A673 (cell line): ENCODE data around the gene CSPG5. TPM values are rescaled to one million over a fixed set of nuclear protein-coding genes. Genes with fewer than 3 reads are reported as not detected.

Experiments used
- BruUV-seq: library from RNA; stranded (reverse); fragments of 400-500 nt; replicated peaks from 2 replicates; lab custom pipeline; 2021; lab: Mats Ljungman, UMichigan
- CTCF ChIA-PET: fragments of 300-600 bp; sonication (Branson Sonifier 250); formaldehyde crosslinking; loops from one replicate; lab custom pipeline; 2022; ENCODE audit warnings: antibody characterized with exemption; lab: Charles Lee
- POLR2A ChIA-PET: fragments of 300-600 bp; sonication (Branson Sonifier 250); formaldehyde crosslinking; loops from one replicate; lab custom pipeline; 2022; ENCODE audit warnings: antibody characterized with exemption; ENCODE audit not compliant: low non-redundant PET; lab: Charles Lee
- DNase-seq: peaks from one replicate; pipeline ENCODE4 v3.0.0-alpha.2; 2015; ENCODE audit warnings: low spot score
- H3K27ac ChIP-seq: fragments of 200-600 bp; sonication (generic); 2 replicates; pipeline ENCODE4 v1.5.1; 2016; ENCODE audit warnings: mixed run types, low read depth, mild to moderate bottlenecking, mixed read lengths, antibody characterized with exemption, low read length; ENCODE audit not compliant: poor library complexity, severe bottlenecking
- H3K27me3 ChIP-seq: fragments of 200-600 bp; sonication (generic); replicated peaks from 2 replicates; pipeline ENCODE4 v1.6.1; 2017; ENCODE audit warnings: mixed run types, low read depth, mild to moderate bottlenecking, mixed read lengths, antibody characterized with exemption, low read length; ENCODE audit not compliant: insufficient read depth, poor library complexity
- H3K36me3 ChIP-seq: fragments of 200-600 bp; sonication (generic); 2 replicates; pipeline ENCODE4 v1.6.1; 2016; ENCODE audit warnings: mixed run types, mild to moderate bottlenecking, mixed read lengths, antibody characterized with exemption, low read length; ENCODE audit not compliant: insufficient read depth, poor library complexity, severe bottlenecking
- H3K4me1 ChIP-seq: fragments of 200-600 bp; sonication (generic); 2 replicates; pipeline ENCODE4 v1.6.1; 2017; ENCODE audit warnings: mixed run types, mild to moderate bottlenecking, mixed read lengths, antibody characterized with exemption, low read length; ENCODE audit not compliant: insufficient read depth, poor library complexity, severe bottlenecking
- H3K4me3 ChIP-seq: fragments of 200-600 bp; sonication (generic); 2 replicates; pipeline ENCODE4 v1.5.1; 2016; ENCODE audit warnings: low read depth, mixed run types, mild to moderate bottlenecking, mixed read lengths, low read length; ENCODE audit not compliant: poor library complexity, severe bottlenecking
- H3K9me3 ChIP-seq: fragments of 200-600 bp; sonication (generic); 2 replicates; pipeline ENCODE4 v1.6.1; 2016; ENCODE audit warnings: mixed run types, low read depth, mild to moderate bottlenecking, mixed read lengths, antibody characterized with exemption, low read length; ENCODE audit not compliant: poor library complexity, severe bottlenecking
- EZH2 ChIP-seq: fragments of 200-600 bp; sonication (generic); IDR thresholded peaks from 2 replicates; pipeline ENCODE4 v1.6.1; 2017; ENCODE audit warnings: borderline replicate concordance, low read depth, mild to moderate bottlenecking, mixed read lengths, antibody characterized with exemption, low read length; ENCODE audit not compliant: poor library complexity, severe bottlenecking
- intact Hi-C: fragments of 100-400 bp; cut with micrococcal nuclease; formaldehyde crosslinking; loops from one replicate; pipeline ENCODE4 v1.10.0; 2022; ENCODE audit not compliant: unreplicated experiment
- total RNA-seq: library from RNA; stranded (reverse); gene quantifications from 2 replicates; pipeline ENCODE4 v1.2.3, GENCODE V29; 2021
- TF ChIP-seq, protein P1 (sequence below): fragments of 300-800, 200-600 bp; sonication (generic); conservative IDR thresholded peaks from 2 replicates; pipeline ENCODE4 v1.5.1; 2017; ENCODE audit warnings: low read depth, mild to moderate bottlenecking, antibody characterized with exemption, low read length, moderate library complexity, mixed read lengths

Gene CSPG5
- total RNA-seq, 1 experiment from 2014 or later = 21.7 TPM

DNA sequence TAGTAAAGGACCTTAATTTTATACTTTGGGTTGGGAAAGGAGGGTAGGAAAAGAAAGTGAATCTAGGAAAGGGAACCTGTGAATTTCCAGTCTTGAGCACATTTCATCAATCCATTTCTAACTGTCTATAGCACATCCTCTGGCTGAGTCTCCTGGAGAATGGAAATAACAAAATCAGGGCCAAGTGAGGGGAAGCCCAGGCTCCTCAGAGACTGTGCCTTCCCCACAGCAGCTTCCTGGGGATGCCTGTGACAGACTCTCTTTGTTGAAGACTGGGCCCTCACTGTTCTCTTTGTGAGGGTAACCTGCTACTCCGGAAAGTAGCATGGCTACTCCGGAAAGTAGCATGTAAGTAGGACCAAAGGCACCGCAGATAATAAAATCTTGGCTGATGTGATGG, 22.6 kb upstream of the CSPG5 start:
- no peak overlapping the region for H3K27ac ChIP-seq
- H3K36me3 ChIP-seq = peaks cover 57% of the 10 kb centered on the region
- DNase-seq = no peak
- ChIA-PET POLR2A (no interaction called here), CTCF (no interaction called here)
- no peaks in the 10 kb centered on the region for H3K4me1 ChIP-seq
- TF ChIP-seq EZH2 = no peak
- TF ChIP-seq, protein P1, sequence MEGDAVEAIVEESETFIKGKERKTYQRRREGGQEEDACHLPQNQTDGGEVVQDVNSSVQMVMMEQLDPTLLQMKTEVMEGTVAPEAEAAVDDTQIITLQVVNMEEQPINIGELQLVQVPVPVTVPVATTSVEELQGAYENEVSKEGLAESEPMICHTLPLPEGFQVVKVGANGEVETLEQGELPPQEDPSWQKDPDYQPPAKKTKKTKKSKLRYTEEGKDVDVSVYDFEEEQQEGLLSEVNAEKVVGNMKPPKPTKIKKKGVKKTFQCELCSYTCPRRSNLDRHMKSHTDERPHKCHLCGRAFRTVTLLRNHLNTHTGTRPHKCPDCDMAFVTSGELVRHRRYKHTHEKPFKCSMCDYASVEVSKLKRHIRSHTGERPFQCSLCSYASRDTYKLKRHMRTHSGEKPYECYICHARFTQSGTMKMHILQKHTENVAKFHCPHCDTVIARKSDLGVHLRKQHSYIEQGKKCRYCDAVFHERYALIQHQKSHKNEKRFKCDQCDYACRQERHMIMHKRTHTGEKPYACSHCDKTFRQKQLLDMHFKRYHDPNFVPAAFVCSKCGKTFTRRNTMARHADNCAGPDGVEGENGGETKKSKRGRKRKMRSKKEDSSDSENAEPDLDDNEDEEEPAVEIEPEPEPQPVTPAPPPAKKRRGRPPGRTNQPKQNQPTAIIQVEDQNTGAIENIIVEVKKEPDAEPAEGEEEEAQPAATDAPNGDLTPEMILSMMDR = no peak
- no TSS peak for BruUV-seq
- intact Hi-C loops = no loop called here
- H3K27me3 ChIP-seq = no peaks in the 10 kb centered on the region
- H3K9me3 ChIP-seq = no peaks in the 10 kb centered on the region
- H3K4me3 ChIP-seq = no peak overlapping the region

DNA sequence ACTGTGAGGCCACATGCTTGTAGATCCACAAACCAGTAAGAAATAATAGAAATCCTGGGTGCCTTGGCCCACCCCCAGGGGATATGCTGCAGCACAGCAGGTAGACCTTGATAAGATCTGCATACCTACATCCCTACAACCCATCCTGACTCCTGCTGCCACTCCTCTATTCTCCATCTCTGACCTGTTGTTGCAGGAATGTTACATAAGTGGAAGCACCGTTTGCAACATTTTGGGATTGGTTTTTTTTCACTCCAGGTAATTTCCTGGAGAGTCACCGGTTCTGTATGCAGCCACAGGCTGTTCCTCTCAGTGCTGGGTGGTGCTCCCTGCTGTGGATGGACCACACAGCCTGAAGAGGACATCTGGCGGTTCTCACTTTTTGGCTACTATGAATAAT, 16.1 kb upstream of the CSPG5 start:
- ChIA-PET POLR2A (no interaction called here), CTCF (no interaction called here)
- H3K27ac ChIP-seq = no peak overlapping the region
- H3K9me3 ChIP-seq = no peaks in the 10 kb centered on the region
- no peaks in the 10 kb centered on the region for H3K27me3 ChIP-seq
- TF ChIP-seq, protein P1 = no peak
- no peak for TF ChIP-seq EZH2
- intact Hi-C loops = no loop called here
- H3K36me3 ChIP-seq = peaks cover 50% of the 10 kb centered on the region
- H3K4me3 ChIP-seq = no peak overlapping the region
- H3K4me1 ChIP-seq = no peaks in the 10 kb centered on the region
- DNase-seq = no peak
- no TSS peak for BruUV-seq

DNA sequence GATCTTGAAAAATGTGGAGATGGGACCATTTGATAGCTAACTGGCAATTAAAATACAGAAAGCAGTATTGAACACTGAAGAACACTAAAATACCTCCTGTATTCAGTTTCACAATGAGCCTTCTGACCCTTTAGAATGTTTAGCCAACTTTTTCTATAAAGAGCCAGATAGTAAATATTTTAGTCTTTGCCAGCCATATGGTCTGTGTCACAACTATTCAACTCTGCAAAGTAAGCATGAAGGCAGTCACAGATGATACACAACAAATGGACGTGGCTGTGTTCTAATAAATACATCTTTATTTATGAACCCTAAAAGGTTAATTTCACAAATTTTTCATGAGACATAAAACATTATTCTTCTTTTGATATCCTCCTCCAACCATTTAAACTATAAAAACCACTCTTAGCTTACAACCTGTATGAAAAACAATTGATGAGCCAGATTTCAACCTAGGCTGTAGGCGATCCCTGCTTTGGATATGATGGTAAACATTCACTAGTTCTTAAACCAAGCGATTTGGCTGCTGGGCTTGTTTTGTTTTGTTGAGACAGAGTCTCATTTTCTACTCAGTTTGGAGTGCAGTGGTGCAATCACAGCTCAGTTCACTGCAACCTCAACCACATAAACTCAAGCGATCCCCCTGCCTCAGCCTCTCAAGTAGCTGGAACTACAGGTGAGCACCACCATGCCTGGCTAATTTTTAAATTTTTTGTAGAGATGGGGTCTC, 13.6 kb upstream of the CSPG5 start:
- no peak overlapping the region for H3K4me3 ChIP-seq
- TF ChIP-seq, protein P1 = no peak
- no peak for TF ChIP-seq EZH2
- POLR2A ChIA-PET = no interaction called here
- no peaks in the 10 kb centered on the region for H3K9me3 ChIP-seq
- peaks cover 64% of the 10 kb centered on the region for H3K36me3 ChIP-seq
- H3K27me3 ChIP-seq = no peaks in the 10 kb centered on the region
- intact Hi-C loops = no loop called here
- no peaks in the 10 kb centered on the region for H3K4me1 ChIP-seq
- no TSS peak for BruUV-seq
- H3K27ac ChIP-seq = no peak overlapping the region
- CTCF ChIA-PET = no interaction called here
- DNase-seq = no peak
